Sigmoid colon (tissue), 4 donors: Measurements from ENCODE around the gene COMMD7.

ENCODE experiments used
- CTCF ChIP-seq, 4 experiments: fragments of 450-650 bp in 3 of 4; fragments of 200-600 bp in 1 of 4; IDR thresholded peaks; one replicate each; pipeline ENCODE4 v1.5.1; 2016 to 2019; ENCODE audit warnings: antibody characterized with exemption in 4 of 4, mild to moderate bottlenecking in 3 of 4, moderate library complexity in 2 of 4
- EP300 ChIP-seq, 4 donors: sonication (generic); formaldehyde crosslinking; IDR thresholded peaks; one replicate each; pipeline ENCODE4 v1.6.1; 2017; ENCODE audit warnings: antibody characterized with exemption in 4 of 4
- POLR2A ChIP-seq, 2 donors: fragments of 450-650 bp; IDR thresholded peaks; one replicate each; pipeline ENCODE4 v1.6.1; 2016; ENCODE audit warnings: antibody characterized with exemption in 2 of 2, mild to moderate bottlenecking in 2 of 2, moderate library complexity in 2 of 2
- POLR2AphosphoS5 ChIP-seq, 4 donors: sonication (generic); formaldehyde crosslinking; IDR thresholded peaks; one replicate each; pipeline ENCODE4 v1.6.1; 2017; ENCODE audit warnings: antibody characterized with exemption in 4 of 4

- TF ChIP-seq CTCF (IDR thresholded peaks at IDR 0.05) (no peak), EP300 (IDR thresholded peaks at IDR 0.05) (no peak), POLR2A (IDR thresholded peaks at IDR 0.05) (no peak), POLR2AphosphoS5 (IDR thresholded peaks at IDR 0.05) (no peak)
Measured at GRCh38 chr20:32792316-32792715, 49.0 kb upstream of the COMMD7 start.
